HL-60 (cell line): ENCODE measurements around the gene ERCC2.

Experiments used
- REST ChIP-seq: IDR thresholded peaks from 2 replicates; pipeline ENCODE4 v1.6.1; 2012; ENCODE audit warnings: low read depth; ENCODE audit not compliant: insufficient replicate concordance
- TF ChIP-seq, protein P1 (sequence below): IDR thresholded peaks from one replicate; pipeline ENCODE4 v1.5.1; 2011; ENCODE audit warnings: low read length, control low read depth, inconsistent platforms; ENCODE audit not compliant: insufficient read depth

GRCh38 chr19:45356760-45357444 is 13.5 kb downstream of the ERCC2 start:
- TF ChIP-seq, protein P1, sequence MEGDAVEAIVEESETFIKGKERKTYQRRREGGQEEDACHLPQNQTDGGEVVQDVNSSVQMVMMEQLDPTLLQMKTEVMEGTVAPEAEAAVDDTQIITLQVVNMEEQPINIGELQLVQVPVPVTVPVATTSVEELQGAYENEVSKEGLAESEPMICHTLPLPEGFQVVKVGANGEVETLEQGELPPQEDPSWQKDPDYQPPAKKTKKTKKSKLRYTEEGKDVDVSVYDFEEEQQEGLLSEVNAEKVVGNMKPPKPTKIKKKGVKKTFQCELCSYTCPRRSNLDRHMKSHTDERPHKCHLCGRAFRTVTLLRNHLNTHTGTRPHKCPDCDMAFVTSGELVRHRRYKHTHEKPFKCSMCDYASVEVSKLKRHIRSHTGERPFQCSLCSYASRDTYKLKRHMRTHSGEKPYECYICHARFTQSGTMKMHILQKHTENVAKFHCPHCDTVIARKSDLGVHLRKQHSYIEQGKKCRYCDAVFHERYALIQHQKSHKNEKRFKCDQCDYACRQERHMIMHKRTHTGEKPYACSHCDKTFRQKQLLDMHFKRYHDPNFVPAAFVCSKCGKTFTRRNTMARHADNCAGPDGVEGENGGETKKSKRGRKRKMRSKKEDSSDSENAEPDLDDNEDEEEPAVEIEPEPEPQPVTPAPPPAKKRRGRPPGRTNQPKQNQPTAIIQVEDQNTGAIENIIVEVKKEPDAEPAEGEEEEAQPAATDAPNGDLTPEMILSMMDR: no peak
- TF ChIP-seq REST: no peak
